Endothelial cell of umbilical vein (primary cell): ENCODE measurements around the gene NPSR1. TPM values are rescaled to one million over a fixed set of nuclear protein-coding genes. Genes with fewer than 3 reads are reported as not detected.
A peak's percentile ranks its signal among the peaks of the same experiment; 100 is the strongest.

Experiments
- BruUV-seq: library from RNA; stranded (reverse); fragments of 400-500 nt; replicated peaks from 2 replicates; lab custom pipeline; 2021; lab: Mats Ljungman, UMichigan
- CTCF ChIA-PET: fragments of 300-600, 350-600 bp; sonication (Branson Sonifier 250); formaldehyde crosslinking; loops from one replicate; lab custom pipeline; 2021; ENCODE audit warnings: antibody characterized with exemption, inconsistent platforms; lab: Charles Lee
- POLR2A ChIA-PET: fragments of 300-600, 350-600 bp; sonication (Branson Sonifier 250); formaldehyde crosslinking; loops from one replicate; lab custom pipeline; 2021; ENCODE audit warnings: antibody characterized with exemption, inconsistent platforms; lab: Charles Lee
- DNase-seq: peaks from one replicate; pipeline ENCODE4 v3.0.0-alpha.2; 2011; ENCODE audit warnings: low read depth, low spot score
- FAIRE-seq: peaks from 2 replicates; lab custom pipeline; 2011; peaks lifted over from hg19 to GRCh38; lab: Jason Lieb, UNC
- H2AFZ ChIP-seq: 2 replicates; pipeline ENCODE4 v1.6.0; 2012; ENCODE audit warnings: low read depth, low read length, control low read depth, inconsistent platforms
- H3K27ac ChIP-seq: 2 replicates; pipeline ENCODE4 v1.5.1; 2011; ENCODE audit warnings: low read depth, mild to moderate bottlenecking, control low read depth, low read length, moderate library complexity; ENCODE audit not compliant: insufficient read depth
- H3K27me3 ChIP-seq, 2 experiments: 2 replicates each; pipeline versions ENCODE4 v1.6.0 to v1.6.1; 2011; ENCODE audit warnings: low read length in 2 of 2, mixed read lengths in 1 of 2; ENCODE audit not compliant: control insufficient read depth in 2 of 2, insufficient read depth in 2 of 2
- H3K36me3 ChIP-seq, 2 experiments: 2 replicates in 1 of 2; 3 replicates in 1 of 2; pipeline ENCODE4 v1.5.1; 2011; ENCODE audit warnings: low read length in 2 of 2, mild to moderate bottlenecking in 1 of 2, moderate library complexity in 1 of 2; ENCODE audit not compliant: control insufficient read depth in 2 of 2, insufficient read depth in 2 of 2; ENCODE audit errors: extremely low read depth in 1 of 2
- H3K4me1 ChIP-seq: 3 replicates; pipeline ENCODE4 v1.5.1; 2011; ENCODE audit warnings: mild to moderate bottlenecking, low read length; ENCODE audit not compliant: control insufficient read depth, insufficient read depth; ENCODE audit errors: extremely low read depth
- H3K4me2 ChIP-seq: 2 replicates; pipeline ENCODE4 v1.6.1; 2011; ENCODE audit warnings: low read length, control low read depth, mixed read lengths; ENCODE audit not compliant: insufficient read depth
- H3K4me3 ChIP-seq, 3 experiments: fragments of 200-600 bp in 1 of 3; sonication (generic), shearing (Covaris generic) in 1 of 3; replicated peaks in 1 of 3; 2 replicates each; pipeline ENCODE4 v1.5.1; 2011 to 2016; ENCODE audit warnings: control low read depth in 3 of 3, low read length in 3 of 3, mild to moderate bottlenecking in 2 of 3, inconsistent platforms in 1 of 3, low read depth in 1 of 3, moderate library complexity in 1 of 3; ENCODE audit not compliant: insufficient read depth in 1 of 3
- H3K79me2 ChIP-seq: 2 replicates; pipeline ENCODE4 v1.6.0; 2012; ENCODE audit warnings: low read length, inconsistent platforms; ENCODE audit not compliant: control insufficient read depth, insufficient read depth
- H3K9ac ChIP-seq: replicated peaks from 2 replicates; pipeline ENCODE3; 2011; ENCODE audit warnings: low read length, control low read depth; ENCODE audit not compliant: insufficient read depth; ENCODE audit errors: extremely low read depth
- H3K9me1 ChIP-seq: replicated peaks from 3 replicates; pipeline ENCODE4 v1.6.0; 2011; ENCODE audit warnings: mild to moderate bottlenecking, low read length; ENCODE audit not compliant: control insufficient read depth, insufficient read depth; ENCODE audit errors: extremely low read depth
- H3K9me3 ChIP-seq: replicated peaks from 2 replicates; pipeline ENCODE4 v1.5.1; 2012; ENCODE audit warnings: low read length, inconsistent platforms; ENCODE audit not compliant: control insufficient read depth, insufficient read depth
- H4K20me1 ChIP-seq: replicated peaks from 2 replicates; pipeline ENCODE3; 2011; ENCODE audit warnings: mild to moderate bottlenecking, low read length; ENCODE audit not compliant: control insufficient read depth, insufficient read depth; ENCODE audit errors: extremely low read depth
- CTCF ChIP-seq, 2 donors: IDR thresholded peaks; 1 replicate in 1 of 2; 2 replicates in 1 of 2; pipeline ENCODE4 v1.5.1; 2011; ENCODE audit warnings: low read length in 2 of 2, mild to moderate bottlenecking in 2 of 2, moderate library complexity in 2 of 2, control low read depth in 1 of 2, inconsistent platforms in 1 of 2, low read depth in 1 of 2; ENCODE audit not compliant: insufficient read depth in 1 of 2; ENCODE audit errors: extremely low read depth in 1 of 2
- FOS ChIP-seq: IDR thresholded peaks from 2 replicates; pipeline ENCODE4 v1.6.1; 2011; ENCODE audit warnings: mild to moderate bottlenecking, low read length, moderate library complexity, borderline replicate concordance; ENCODE audit not compliant: insufficient read depth
- GATA2 ChIP-seq: IDR thresholded peaks from 2 replicates; pipeline ENCODE4 v1.7.0; 2011; ENCODE audit warnings: low read depth, mild to moderate bottlenecking, moderate library complexity, mixed read lengths, low read length; ENCODE audit not compliant: insufficient read length, insufficient read depth
- JUN ChIP-seq: IDR thresholded peaks from 2 replicates; pipeline ENCODE4 v1.6.1; 2011; ENCODE audit warnings: borderline replicate concordance, low read depth; ENCODE audit not compliant: insufficient read length, insufficient read depth
- MAX ChIP-seq: IDR thresholded peaks from 2 replicates; pipeline ENCODE4 v1.6.1; 2011; ENCODE audit not compliant: insufficient read depth, insufficient read length
- POLR2AphosphoS5 ChIP-seq: IDR thresholded peaks from 2 replicates; pipeline ENCODE4 v1.6.1; 2012; ENCODE audit warnings: low read depth, mild to moderate bottlenecking, control low read depth, low read length, moderate library complexity; ENCODE audit not compliant: insufficient read depth
- dilution Hi-C: fragments of 300-500 bp; cut with MboI; formaldehyde crosslinking; loops from one replicate; pipeline ENCODE4 v1.15.0; 2019; ENCODE audit warnings: low sequenced_read_pairs; ENCODE audit not compliant: extremely low pct_ligation_motif_present
- intact Hi-C: fragments of 100-400 bp; cut with micrococcal nuclease; formaldehyde crosslinking; loops from one replicate; pipeline ENCODE4 v1.10.0; 2022
- polyA plus RNA-seq, 4 experiments: library from polyadenylated mRNA; depleted of rRNA in 3 of 4; stranded (reverse) in 3 of 4; unstranded in 1 of 4; fragments of >200 nt; gene quantifications; 2 replicates each; pipeline versions ENCODE4 v1.2.1 to v1.2.3, GENCODE V29; 2011 to 2012; ENCODE audit warnings: missing spikeins in 1 of 4
- total RNA-seq: library from RNA; stranded (reverse); gene quantifications from 2 replicates; pipeline ENCODE4 v1.2.3, GENCODE V29; 2021

Gene NPSR1
- total and polyA plus RNA-seq, 2 donors (not counting 3 experiments of a cell fraction or from before 2014, with no cell fraction given), result not detected

GRCh38 chr7:34664755-34665154, 6.7 kb downstream of the NPSR1 start:
- no peak overlapping the region for H3K4me2 ChIP-seq
- TF ChIP-seq MAX (no peak), POLR2AphosphoS5 (no peak), JUN (no peak), FOS (no peak), GATA2 (no peak)
- FAIRE-seq (no peak), DNase-seq (no peak)
- H3K9me1 ChIP-seq, result no peaks in the 10 kb centered on the region
- H2AFZ ChIP-seq, result no peak overlapping the region
- no peaks in the 10 kb centered on the region for H3K4me1 ChIP-seq
- intact Hi-C loops, result no loop called here
- H3K27ac ChIP-seq, result no peak overlapping the region
- no peaks in the 10 kb centered on the region for H3K36me3 ChIP-seq
- H4K20me1 ChIP-seq, result no peaks in the 10 kb centered on the region
- ChIA-PET POLR2A (no interaction called here), CTCF (interaction anchor here (1.4 to 1.5 kb wide), 2 partner anchors 9 to 16 kb away, joined by 3 to 4 read pairs; no protein-coding TSS in a partner anchor)
- no peaks in the 10 kb centered on the region for H3K79me2 ChIP-seq
- no peaks in the 10 kb centered on the region for H3K27me3 ChIP-seq
- no peaks in the 10 kb centered on the region for H3K9me3 ChIP-seq
- BruUV-seq, result no TSS peak
- dilution Hi-C loops, result no loop called here
- H3K4me3 ChIP-seq, result no peak overlapping the region
- H3K9ac ChIP-seq, result no peak overlapping the region

GRCh38 chr7:34672430-34672829, 14.4 kb downstream of the NPSR1 start:
- POLR2A ChIA-PET, result no interaction called here
- TF ChIP-seq CTCF (IDR thresholded peaks at IDR 0.05; ENCODE audit: extremely low read depth in 1 of 2, insufficient read depth in 1 of 2, low read depth in 1 of 2, low read length in 2 of 2), result no peak
- peak; percentile 55 for TF ChIP-seq FOS
- H3K27me3 ChIP-seq, result no peaks in the 10 kb centered on the region
- no peak overlapping the region for H3K4me3 ChIP-seq
- H3K4me1 ChIP-seq, result no peaks in the 10 kb centered on the region
- intact Hi-C loops (loop anchor here (10.0 kb wide), 2 partner anchors 152 to 862 kb away; no protein-coding TSS in a partner anchor), dilution Hi-C loops (no loop called here)
- no peaks in the 10 kb centered on the region for H3K9me3 ChIP-seq
- H3K9me1 ChIP-seq, result no peaks in the 10 kb centered on the region
- H3K79me2 ChIP-seq, result no peaks in the 10 kb centered on the region
- H4K20me1 ChIP-seq, result no peaks in the 10 kb centered on the region
- H3K9ac ChIP-seq, result no peak overlapping the region
- H2AFZ ChIP-seq, result no peak overlapping the region
- H3K36me3 ChIP-seq, result no peaks in the 10 kb centered on the region
- H3K4me2 ChIP-seq, result no peak overlapping the region
- FAIRE-seq (no peak), DNase-seq (peak; percentile 25)
- no peak overlapping the region for H3K27ac ChIP-seq
- CTCF ChIA-PET, result interaction anchor here (0.9 to 1.5 kb wide), 3 partner anchors 352 to 848 kb away, joined by 3 to 5 read pairs (median 4); no protein-coding TSS in a partner anchor
- no TSS peak for BruUV-seq
